Measurements from ENCODE around the gene AFG1L. TPM values are rescaled to one million over a fixed set of nuclear protein-coding genes. Genes with fewer than 3 reads are reported as not detected.
A peak's percentile ranks its signal among the peaks of the same experiment; 100 is the strongest.
"Not testable (repeated sequence)": the region's sequence is repeated elsewhere in the genome, so short reads cannot be mapped to it uniquely, and the experiment has no call there.

Gene AFG1L
- total and polyA plus RNA-seq, 2 experiments from 2014 or later, result 1.2 to 3.5 TPM

DNA sequence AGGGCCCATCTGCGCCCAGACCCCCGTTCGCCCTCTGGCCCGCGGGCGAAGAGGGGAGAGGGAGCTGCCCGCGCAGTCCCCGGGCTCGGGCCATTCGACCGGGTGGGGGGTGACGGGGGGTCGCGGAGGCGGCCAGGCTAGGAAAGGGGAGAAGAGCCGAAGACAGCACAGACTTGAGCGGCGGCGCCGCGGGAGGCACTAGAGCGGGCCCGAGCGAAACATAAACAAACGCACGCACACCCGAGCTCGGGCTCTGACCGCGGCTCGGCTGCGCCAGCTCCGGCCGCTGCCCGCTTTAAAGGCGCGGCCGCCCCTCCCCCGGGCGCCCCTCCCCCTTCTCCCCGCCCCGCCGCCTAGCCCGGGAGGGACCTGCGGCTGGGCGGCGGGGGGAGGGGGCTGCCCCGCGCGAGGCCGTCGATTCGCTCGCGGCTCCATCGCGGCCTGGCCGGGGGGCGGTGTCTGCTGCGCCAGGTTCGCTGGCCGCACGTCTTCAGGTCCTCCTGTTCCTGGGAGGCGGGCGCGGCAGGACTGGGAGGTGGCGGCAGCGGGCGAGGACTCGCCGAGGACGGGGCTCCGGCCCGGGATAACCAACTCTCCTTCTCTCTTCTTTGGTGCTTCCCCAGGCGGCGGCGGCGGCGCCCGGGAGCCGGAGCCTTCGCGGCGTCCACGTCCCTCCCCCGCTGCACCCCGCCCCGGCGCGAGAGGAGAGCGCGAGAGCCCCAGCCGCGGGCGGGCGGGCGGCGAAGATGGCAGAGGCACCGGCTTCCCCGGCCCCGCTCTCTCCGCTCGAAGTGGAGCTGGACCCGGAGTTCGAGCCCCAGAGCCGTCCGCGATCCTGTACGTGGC is 265.8 kb downstream of the AFG1L start, which contains the start of gene FOXO3:
TSS of gene FOXO3 (plus strand) at position 455 of the 846 bp plus-strand sequence. CDS start at position 747, 292 bp downstream.
- no peaks in the 10 kb centered on the region for H4K20me1 ChIP-seq (ENCODE audit: insufficient read depth)
- in situ Hi-C loops (cut with MboI), result no loop called here
- peaks cover 30% of the 10 kb centered on the region for H3K4me1 ChIP-seq (ENCODE audit: insufficient read depth)
- no peaks in the 10 kb centered on the region for H3K36me3 ChIP-seq (ENCODE audit: low read depth)
- peak; percentile 94 for DNase-seq
- whole genome bisulfite sequencing, 2 experiments (ENCODE audit: low coverage in 1 of 2, low lambda C conversion rate in 2 of 2, missing lambda C conversion rate in 2 of 2), result 0 to 2% methylated on average over 6 to 68 of the region's 110 CpGs
- H3K79me2 ChIP-seq (ENCODE audit: insufficient read depth), result peaks cover 37% of the 10 kb centered on the region
- H3K4me3 ChIP-seq, result peak within 1 kb of the TSS; percentile 98
- H3F3A ChIP-seq (ENCODE audit: insufficient read depth), result peaks cover 32% of the 10 kb centered on the region
- H3K27me3 ChIP-seq (replicated peaks; ENCODE audit: insufficient read depth), result no peaks in the 10 kb centered on the region
- H3K9me3 ChIP-seq (ENCODE audit: low read depth), result no peaks in the 10 kb centered on the region
- no peaks in the 10 kb centered on the region for H3K9me2 ChIP-seq (ENCODE audit: insufficient read depth)
- H3K9ac ChIP-seq, result peak within 1 kb of the TSS; percentile 98
- no peak for TF ChIP-seq EZH2phosphoT487 (IDR thresholded peaks at IDR 0.05; ENCODE audit: insufficient read depth, low read depth)
- no peak for TF ChIP-seq EZH2 (IDR thresholded peaks at IDR 0.05; ENCODE audit: insufficient read depth, poor library complexity, severe bottlenecking)
- peak within 1 kb of the TSS; percentile 87 for H2AFZ ChIP-seq
- H3K27ac ChIP-seq, result peak within 1 kb of the TSS; percentile 97
- H3K4me2 ChIP-seq (ENCODE audit: unreplicated experiment), result peak within 1 kb of the TSS; percentile 96

DNA sequence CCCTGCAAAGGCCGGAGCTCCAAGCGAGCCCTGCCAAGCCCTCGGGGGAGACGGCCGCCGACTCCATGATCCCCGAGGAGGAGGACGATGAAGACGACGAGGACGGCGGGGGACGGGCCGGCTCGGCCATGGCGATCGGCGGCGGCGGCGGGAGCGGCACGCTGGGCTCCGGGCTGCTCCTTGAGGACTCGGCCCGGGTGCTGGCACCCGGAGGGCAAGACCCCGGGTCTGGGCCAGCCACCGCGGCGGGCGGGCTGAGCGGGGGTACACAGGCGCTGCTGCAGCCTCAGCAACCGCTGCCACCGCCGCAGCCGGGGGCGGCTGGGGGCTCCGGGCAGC is 266.4 kb downstream of the AFG1L start:
- Histone ChIP-seq H3K27ac (peak overlapping the region; percentile 97), H3K9ac (peak overlapping the region; percentile 98), H3K79me2 (ENCODE audit: insufficient read depth) (peaks cover 42% of the 10 kb centered on the region), H3K4me2 (ENCODE audit: unreplicated experiment) (peak overlapping the region; percentile 96), H3K4me1 (ENCODE audit: insufficient read depth) (peaks cover 35% of the 10 kb centered on the region), H3K4me3 (peak overlapping the region; percentile 98), H3F3A (ENCODE audit: insufficient read depth) (peaks cover 37% of the 10 kb centered on the region)
- WGBS, 2 experiments (ENCODE audit: low coverage in 1 of 2, low lambda C conversion rate in 2 of 2, missing lambda C conversion rate in 2 of 2), result no CpG with 5 or more reads among the region's 40 CpGs
- H2AFZ ChIP-seq; in situ Hi-C loops (cut with MboI); H3K9me2 ChIP-seq (ENCODE audit: insufficient read depth); H3K27me3 ChIP-seq (replicated peaks; ENCODE audit: insufficient read depth); H4K20me1 ChIP-seq (ENCODE audit: insufficient read depth); H3K9me3 ChIP-seq (ENCODE audit: low read depth); H3K36me3 ChIP-seq (ENCODE audit: low read depth): not testable (repeated sequence)
- DNase-seq, result peak; percentile 29

GRCh38 chr6:108561742-108562502 is 267.1 kb downstream of the AFG1L start:
- peak; percentile 63 for DNase-seq
- H2AFZ ChIP-seq, result peak overlapping the region; percentile 20; the same call in 1 of the 2 replicates
- 6 to 8% methylated on average over 42 of the region's 46 CpGs for WGBS, 2 experiments (ENCODE audit: low coverage in 1 of 2, low lambda C conversion rate in 2 of 2, missing lambda C conversion rate in 2 of 2)

DNA sequence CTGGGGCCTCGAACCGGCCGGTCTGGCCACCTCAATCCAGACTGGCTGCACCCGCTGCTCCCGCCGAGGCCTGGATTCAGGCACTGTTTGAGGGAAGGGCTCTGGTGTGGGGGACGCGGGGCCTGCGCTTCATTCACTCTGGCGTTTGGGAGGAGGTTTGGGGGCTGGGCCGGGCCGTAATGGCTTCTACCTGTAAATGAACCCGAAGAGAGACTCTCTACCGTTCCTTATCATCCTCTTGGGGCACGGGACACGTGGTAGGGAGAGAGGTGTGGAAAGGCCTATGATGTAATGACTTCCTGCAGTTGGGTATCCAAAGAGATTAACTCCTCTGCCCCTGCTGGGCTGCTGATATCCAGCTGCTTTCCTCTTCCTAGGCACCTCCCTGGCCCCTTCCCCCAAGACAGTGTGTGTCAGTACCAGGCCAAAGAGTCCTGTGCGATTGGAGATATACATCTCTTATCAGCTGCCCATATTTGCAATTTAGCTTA is 267.7 kb downstream of the AFG1L start:
- Histone ChIP-seq H2AFZ (peak overlapping the region; percentile 20; the same call in 1 of the 2 replicates), H3K27me3 (replicated peaks; ENCODE audit: insufficient read depth) (no peaks in the 10 kb centered on the region), H3K79me2 (ENCODE audit: insufficient read depth) (peaks cover 55% of the 10 kb centered on the region), H3F3A (ENCODE audit: insufficient read depth) (peaks cover 50% of the 10 kb centered on the region), H3K9me2 (ENCODE audit: insufficient read depth) (no peaks in the 10 kb centered on the region), H3K9me3 (ENCODE audit: low read depth) (no peaks in the 10 kb centered on the region), H4K20me1 (ENCODE audit: insufficient read depth) (peaks cover 13% of the 10 kb centered on the region), H3K4me1 (ENCODE audit: insufficient read depth) (peaks cover 42% of the 10 kb centered on the region), H3K4me2 (ENCODE audit: unreplicated experiment) (peak overlapping the region; percentile 96), H3K27ac (peak overlapping the region; percentile 77), H3K9ac (peak overlapping the region; percentile 98), H3K4me3 (peak overlapping the region; percentile 98), H3K36me3 (ENCODE audit: low read depth) (no peaks in the 10 kb centered on the region)
- peak; percentile 71 for DNase-seq
- 33 to 35% methylated on average over 15 to 17 of the region's 17 CpGs for WGBS, 2 experiments (ENCODE audit: low coverage in 1 of 2, low lambda C conversion rate in 2 of 2, missing lambda C conversion rate in 2 of 2)
- in situ Hi-C loops (cut with MboI), result no loop called here
- TF ChIP-seq EZH2phosphoT487 (IDR thresholded peaks at IDR 0.05; ENCODE audit: insufficient read depth, low read depth), result no peak
- TF ChIP-seq EZH2 (IDR thresholded peaks at IDR 0.05; ENCODE audit: insufficient read depth, poor library complexity, severe bottlenecking), result no peak

More at GRCh38 chr6:108561742-108562502, 267.1 kb downstream of the AFG1L start:
- Histone ChIP-seq H3F3A (ENCODE audit: insufficient read depth) (peaks cover 43% of the 10 kb centered on the region), H3K27ac (peak overlapping the region; percentile 77), H3K4me1 (ENCODE audit: insufficient read depth) (peaks cover 42% of the 10 kb centered on the region), H3K9me3 (ENCODE audit: low read depth) (no peaks in the 10 kb centered on the region), H3K36me3 (ENCODE audit: low read depth) (no peaks in the 10 kb centered on the region), H3K79me2 (ENCODE audit: insufficient read depth) (peaks cover 48% of the 10 kb centered on the region), H3K4me3 (peak overlapping the region; percentile 98), H3K27me3 (replicated peaks; ENCODE audit: insufficient read depth) (no peaks in the 10 kb centered on the region), H4K20me1 (ENCODE audit: insufficient read depth) (peaks cover 10% of the 10 kb centered on the region), H3K9ac (peak overlapping the region; percentile 98), H3K4me2 (ENCODE audit: unreplicated experiment) (peak overlapping the region; percentile 96), H3K9me2 (ENCODE audit: insufficient read depth) (no peaks in the 10 kb centered on the region)
- in situ Hi-C loops (cut with MboI), result no loop called here
- TF ChIP-seq EZH2phosphoT487 (IDR thresholded peaks at IDR 0.05; ENCODE audit: insufficient read depth, low read depth) (no peak), EZH2 (IDR thresholded peaks at IDR 0.05; ENCODE audit: insufficient read depth, poor library complexity, severe bottlenecking) (no peak)
